Measurements from ENCODE around the gene RNF224.

RNF224 gene

DNA sequence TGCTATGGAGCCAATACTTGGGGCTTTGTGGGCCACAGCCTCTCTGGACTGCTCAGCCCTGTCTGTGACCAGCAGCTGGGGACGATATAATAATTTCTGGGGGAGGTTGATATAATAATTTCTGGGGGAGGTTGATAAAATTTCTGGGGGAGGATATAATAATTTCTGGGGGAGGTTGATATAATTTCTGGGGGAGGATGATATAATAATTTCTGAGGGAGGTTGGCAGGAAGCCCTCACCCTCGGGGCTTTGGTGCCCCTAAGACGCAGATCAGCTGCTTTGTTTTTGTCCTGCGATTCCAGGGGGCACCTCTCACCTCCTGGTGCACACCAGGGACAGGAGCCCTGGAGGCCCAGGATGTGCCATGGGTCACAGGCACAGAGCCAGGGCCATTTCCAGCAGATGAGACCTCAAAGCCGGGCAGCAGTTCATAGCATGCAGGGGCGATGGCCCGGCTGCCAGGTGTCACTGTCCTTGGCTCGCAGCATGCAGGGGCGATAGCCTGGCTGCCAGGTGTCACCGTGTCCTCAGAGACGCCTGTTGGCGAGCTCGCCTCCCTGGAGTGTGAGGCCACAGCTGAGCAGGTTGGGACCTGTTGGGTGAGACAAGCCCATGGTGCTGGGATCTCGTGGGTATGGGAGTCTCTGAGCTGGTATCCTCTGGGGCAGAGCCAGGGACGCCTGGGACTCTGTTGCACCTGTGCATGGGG is 46.5 kb downstream of the RNF224 start:
- no peak for DNase-seq (ENCODE audit: low spot score)

DNA sequence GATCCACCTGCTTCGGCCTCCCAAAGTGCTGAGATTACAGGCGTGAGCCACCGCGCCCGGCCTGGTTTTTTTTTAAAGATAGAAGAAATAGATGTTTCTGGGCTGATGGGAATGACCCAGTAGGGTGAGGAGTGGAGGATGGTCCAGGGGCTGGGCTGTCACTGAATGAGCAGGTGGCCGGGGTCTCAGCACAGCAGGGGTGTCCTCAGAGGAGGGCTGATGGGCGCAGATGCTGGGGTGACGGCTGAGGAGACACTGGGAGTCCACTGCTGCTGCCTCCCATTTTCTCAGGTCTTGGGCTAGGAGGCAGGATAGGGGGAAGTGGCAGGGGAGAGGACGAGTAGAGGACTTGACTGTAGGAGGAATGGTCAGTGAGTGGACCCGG is 47.9 kb downstream of the RNF224 start:
- DNase-seq (ENCODE audit: low spot score), result no peak

DNA sequence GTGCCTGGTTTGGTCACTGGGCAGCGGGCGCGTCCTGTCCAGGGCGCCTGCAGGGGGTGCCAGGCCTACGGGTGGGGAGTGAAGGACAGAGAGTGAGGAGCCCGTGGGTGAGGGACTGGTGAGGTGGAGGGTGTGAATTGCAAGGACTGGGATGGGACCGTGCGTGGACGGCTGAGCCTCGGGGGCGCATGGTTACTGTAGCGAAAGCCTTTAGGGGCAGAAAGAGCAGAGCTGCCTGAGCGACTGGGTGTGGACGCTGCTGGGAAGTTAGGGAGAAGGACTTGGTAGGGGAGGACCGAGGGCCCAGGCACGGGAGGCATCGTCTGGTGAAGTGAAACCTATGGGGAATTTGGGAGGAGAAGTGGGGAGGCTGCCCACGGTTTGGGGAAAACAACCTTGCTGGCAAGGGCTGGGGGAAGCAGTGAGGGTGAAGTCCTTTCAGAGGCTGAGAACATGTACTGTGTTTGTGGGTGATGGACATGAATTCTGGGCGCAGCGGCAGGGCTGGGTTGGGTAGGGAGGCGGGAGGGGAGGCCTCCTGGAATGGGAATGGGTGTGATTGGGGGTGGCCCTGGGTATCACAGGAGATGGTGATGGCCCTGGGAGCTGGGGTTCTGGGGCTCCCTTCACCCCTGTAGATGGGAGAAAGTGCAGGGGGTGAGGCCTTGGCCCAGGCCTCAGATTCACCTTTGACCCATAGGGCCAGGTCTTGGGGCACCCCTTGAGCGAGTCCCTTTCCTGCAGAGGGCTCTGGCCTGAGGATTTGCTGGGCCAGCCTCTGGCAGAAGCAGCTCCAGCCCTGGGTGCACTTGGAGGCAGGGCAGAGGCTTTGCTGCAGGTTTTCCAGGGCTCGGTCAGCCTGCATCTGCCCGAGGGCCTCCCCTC is 48.5 kb downstream of the RNF224 start:
- no peak for DNase-seq (ENCODE audit: low spot score)

DNA sequence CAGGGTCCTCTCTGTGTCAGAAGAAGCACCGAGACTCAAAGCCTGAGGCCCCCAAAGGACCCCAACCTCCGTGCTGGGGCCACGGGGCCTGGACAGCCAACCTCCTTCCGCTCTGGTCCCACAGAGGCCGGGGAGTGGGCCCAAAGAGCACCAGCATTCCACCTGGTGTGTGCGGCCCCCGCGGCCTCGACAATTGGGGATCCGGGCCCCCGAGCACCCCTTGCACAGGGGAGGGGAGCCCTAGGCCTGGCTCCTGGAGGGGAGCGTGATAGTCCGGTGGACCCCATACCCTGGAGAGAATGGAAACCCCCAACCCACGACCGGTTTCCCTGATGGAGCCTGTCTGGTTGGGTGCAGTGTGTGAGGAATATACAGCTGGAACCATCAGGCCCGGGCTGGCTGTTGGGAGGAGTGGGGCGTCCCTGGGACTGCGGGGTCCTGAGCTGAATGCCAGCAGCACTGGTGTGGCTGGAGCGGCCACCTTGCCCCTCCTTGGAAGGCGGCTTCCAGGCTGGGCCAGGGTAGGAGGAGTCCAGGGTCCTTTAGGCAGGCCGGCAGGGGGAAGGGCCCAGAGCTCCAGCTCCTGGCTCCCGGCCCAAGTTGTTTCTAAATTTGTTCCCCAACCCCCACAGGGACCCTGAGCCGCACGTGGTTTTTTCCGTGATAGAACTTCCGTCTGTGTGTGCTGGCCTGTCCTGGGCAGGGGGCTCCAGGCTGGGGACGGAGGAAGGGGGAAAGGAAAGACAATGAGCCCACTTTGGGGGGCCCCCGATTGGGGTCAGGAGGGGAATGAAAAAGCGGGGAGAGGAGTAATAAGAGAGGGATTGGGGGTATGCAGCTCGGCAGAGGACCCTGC is 49.4 kb downstream of the RNF224 start:
- DNase-seq (ENCODE audit: low spot score), result no peak

DNA sequence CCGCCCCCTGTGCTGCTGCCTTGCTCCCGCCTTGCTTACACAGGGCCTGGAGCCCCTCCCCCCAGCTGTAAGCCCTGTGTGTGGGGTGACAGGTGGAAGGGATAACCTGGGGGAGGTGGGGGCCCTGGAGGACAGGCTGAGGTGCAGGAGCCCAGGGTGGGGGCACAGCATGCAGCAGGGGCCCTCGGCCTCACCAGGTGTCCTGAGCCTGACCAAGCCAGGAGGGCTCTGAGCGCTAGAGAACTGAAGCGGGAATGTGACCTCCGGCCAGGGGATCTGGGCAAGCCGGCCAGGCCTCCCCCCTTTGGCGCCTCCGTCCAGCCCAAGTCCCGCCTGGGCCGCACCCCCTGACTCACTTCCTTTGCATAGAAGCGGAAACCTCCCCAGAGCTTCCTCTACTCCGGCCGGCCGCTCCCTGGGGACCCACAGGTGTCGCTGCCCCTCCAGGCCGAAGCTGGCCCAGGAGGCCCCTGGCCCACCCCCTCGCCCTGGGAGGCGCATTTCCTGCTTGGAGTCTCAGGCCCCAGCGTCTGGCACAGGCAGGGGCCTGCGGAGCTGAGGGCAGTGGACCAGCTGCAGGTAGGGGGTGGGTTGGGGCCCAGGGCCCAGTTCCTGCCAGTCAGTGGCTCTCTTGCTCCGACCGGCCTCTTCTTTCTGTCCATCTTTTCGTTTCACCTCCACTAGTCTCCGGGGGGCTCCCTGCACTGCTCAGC is 50.2 kb downstream of the RNF224 start, which contains the start of gene TOR4A:
TSS of gene TOR4A (plus strand) at position 398 of the 713 bp plus-strand sequence. CDS start 964 bp downstream, outside the sequence.
- peak; percentile 31 for DNase-seq (ENCODE audit: low spot score)

DNA sequence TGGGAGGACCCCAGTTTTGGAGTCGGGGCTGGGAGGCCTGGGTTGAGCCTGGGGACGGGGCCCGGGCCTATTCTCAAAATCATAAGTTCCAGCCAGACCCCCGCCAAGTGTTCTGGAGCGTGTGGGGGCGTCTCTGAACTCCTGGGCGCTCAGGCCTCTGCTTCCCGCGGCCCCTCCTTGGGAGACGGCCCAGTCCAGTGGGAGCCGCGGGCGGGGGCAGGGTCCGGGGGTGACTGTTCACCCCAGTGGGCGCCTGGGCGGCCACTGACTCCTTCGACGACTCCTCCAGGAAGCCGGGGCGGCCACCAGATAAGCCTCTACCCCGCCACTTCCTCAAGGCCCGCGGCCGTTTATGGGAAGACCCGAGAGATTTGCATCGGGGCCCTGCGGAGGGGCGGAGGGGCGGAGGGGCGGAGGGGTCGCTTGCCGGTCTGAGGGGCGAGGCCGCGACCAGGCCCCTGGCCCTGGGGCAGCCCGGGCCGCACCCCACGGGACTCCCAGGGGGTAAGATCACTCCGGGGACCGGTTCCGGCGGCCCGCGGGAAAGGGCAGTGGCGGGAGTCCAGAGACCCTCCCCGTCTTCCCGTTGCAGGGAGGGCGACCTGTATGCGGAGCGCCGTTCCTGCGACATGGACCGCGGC is 50.9 kb downstream of the RNF224 start:
- DNase-seq (ENCODE audit: low spot score), result no peak
